DMS 273 (cell line): ENCODE results near the gene TRABD.
"Not testable (repeated sequence)": the region's sequence is repeated elsewhere in the genome, so short reads cannot be mapped to it uniquely, and the experiment has no call there.

Experiments
- DNase-seq: peaks from one replicate; lab custom pipeline; 2025; ENCODE audit not compliant: unreplicated experiment; lab: John Stamatoyannopoulos, UW

Gene TRABD

GRCh38 chr22:50185375-50186087 lies at the start of gene TRABD:
TSS of gene TRABD (plus strand) at chr22:50185913. CDS start at chr22:50193061, 7,148 bp downstream.
- DNase-seq = peak; percentile 92

DNA sequence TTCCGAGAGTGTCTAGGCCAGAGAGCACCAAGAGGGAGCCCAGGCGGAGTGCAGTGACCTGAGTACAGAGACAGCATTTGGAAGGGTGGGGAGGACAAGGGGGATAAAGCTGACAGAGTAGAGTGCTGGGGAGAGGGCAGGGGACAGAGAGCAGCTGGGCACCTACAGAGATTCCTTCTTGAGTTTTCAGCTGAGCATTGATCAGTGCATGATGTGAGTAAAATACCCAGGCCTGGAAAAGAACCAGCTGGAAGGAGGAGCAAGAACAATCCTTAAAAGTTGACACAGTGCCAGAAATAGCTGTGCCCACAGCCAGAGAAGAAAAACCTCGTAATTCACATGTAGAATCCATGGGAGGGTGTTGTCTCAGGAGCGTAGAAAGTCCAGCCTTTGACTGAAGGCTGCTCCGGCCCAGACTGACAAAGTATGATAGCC lies 49.1 kb upstream of the TRABD start:
- DNase-seq = peak; percentile 37

DNA sequence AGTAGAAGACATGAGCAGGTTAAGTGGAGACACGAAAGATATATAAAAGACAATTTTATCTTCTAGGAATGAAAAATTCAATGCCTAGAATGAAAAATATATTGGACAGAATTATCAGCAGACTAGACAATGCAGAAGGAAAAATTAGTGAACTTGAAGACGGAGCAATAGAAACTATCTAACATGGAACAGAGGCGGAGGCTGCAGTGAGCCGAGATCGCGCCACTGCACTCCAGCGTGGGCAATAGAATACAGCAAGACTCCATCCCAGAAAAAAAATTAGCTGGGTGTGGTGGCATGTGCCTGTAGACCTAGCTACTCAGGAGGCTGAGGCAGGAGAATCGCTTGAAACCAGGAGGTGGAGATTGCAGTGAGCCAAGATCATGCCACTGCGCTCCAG lies 48.4 kb upstream of the TRABD start:
- not testable (repeated sequence) for DNase-seq

GRCh38 chr22:50138041-50138440 lies 47.7 kb upstream of the TRABD start:
- DNase-seq = no peak

- no peak for DNase-seq
These were observed 46.7 kb upstream of the TRABD start for GRCh38 chr22:50138988-50139387.

GRCh38 chr22:50139843-50140415 lies 45.8 kb upstream of the TRABD start:
- DNase-seq = no peak

DNA sequence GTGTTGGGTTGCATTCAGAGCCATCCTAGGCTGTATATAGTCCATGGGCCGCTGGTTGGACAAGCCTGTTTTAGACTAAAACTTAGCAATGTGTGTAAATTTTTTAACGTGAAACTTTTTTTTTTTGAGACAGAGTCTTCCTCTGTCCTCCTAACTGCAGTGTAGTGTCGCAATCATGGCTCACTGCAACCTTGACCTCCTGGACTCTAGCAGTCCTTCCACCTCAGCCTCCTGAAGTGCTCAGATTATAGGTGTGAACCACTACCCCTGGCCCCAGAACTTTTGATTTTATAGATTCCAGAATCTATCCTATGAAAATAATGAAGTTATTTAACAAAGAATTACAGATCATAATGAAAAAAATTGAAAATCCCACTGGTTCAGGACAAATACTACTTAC lies 45.1 kb upstream of the TRABD start:
- DNase-seq = no peak

DNA sequence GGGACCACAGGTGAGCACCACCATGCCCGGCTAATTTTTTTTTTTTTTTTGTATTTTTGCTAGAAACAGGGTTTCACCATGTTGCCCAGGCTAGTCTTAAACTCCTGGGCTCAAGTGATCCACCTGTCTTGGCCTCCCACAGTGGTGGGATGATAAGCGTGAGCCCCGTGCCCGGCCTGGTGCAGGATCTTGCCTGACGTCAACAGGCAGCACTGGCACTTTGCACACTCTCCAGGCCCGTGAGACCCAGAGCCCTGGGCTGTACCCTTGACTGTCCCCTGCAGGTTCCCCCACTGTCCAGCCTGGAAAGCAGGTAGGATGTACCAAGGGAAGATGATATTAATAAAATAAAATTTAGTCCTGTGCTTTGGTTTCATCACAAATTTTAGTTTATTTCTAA lies 44.3 kb upstream of the TRABD start:
- no peak for DNase-seq

- DNase-seq = no peak
These were observed 43.8 kb upstream of the TRABD start for GRCh38 chr22:50141891-50142363.

DNA sequence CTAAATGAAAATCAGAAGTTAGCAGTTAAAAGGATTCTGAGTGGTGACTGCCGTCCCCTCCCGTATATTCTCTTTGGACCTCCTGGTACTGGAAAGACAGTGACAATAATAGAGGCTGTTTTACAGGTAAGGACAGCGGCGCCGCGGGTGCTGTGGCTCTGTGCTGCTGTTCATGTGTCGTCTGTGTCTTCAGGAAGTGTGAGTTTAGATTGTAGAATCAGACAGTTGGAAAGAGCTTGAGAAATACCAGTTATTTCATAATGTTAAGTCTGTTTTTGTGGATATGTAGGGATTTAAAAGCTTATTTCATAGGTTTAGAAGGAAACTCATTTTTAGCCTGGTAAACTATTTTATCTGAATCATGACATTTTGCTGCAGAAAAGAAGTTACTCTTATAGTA lies 42.6 kb upstream of the TRABD start:
- DNase-seq = no peak

DNA sequence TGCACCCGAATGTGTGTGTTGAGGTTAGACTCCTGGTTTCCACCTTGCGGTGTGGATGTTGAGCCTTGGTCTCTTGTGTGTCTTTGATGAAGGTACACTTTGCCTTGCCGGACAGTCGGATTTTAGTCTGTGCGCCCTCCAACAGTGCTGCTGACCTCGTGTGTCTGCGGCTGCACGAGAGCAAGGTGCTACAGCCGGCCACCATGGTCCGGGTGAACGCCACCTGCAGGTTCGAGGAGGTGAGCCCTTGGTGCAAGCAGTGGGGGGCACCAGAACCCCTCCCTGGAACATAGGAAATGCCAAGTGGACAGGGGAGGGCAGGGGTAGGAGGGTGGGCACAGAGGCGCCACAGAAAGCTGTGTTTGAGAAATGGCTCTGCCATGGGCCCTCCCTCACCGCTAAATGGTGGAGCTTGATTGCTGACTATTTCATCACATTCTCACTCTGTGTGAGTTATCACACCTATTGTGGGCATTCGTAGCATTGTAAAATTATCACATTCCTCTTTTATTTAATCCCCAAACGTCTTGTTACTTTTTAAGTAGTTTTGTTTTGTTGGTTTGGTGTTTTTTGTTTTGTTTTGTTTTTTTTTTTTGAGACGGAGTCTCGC lies 41.6 kb upstream of the TRABD start:
- no peak for DNase-seq

GRCh38 chr22:50145721-50146438 lies 39.8 kb upstream of the TRABD start:
- no peak for DNase-seq

GRCh38 chr22:50146439-50147238 lies 39.1 kb upstream of the TRABD start:
- DNase-seq = no peak

DNA sequence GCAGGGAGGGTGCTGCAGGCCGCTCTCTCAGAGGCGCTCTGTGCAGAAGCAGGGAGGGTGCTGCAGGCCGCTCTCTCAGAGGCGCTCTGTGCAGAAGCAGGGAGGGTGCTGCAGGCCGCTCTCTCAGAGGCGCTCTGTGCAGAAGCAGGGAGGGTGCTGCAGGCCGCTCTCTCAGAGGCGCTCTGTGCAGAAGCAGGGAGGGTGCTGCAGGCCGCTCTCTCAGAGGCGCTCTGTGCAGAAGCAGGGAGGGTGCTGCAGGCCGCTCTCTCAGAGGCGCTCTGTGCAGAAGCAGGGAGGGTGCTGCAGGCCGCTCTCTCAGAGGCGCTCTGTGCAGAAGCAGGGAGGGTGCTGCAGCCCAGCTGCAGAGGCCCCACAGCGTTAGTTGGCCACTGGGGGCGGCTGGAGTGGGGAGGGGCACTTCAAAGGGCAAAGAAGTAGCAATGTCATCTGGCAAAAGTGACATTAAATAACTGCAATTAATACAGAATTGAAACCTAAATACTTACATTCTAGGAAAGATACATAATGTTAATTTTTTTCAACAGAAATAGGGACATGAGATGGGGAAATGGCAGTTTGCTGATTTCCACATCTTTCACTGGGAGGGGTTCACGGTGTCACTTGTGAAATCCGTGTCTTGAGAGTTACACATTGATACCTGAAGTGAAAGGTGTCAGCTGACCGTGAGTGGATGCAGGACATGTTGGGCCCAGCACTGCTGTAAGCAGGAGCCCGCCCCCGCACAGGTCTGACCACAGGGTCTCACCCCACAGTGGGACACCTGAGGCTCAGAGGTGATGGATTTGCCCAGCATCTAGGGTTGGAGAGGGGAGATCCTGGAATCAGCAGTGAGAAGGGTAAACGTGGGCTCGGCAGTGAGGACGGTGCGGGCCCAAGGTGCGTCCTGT lies 38.2 kb upstream of the TRABD start:
- DNase-seq = not testable (repeated sequence)

DNA sequence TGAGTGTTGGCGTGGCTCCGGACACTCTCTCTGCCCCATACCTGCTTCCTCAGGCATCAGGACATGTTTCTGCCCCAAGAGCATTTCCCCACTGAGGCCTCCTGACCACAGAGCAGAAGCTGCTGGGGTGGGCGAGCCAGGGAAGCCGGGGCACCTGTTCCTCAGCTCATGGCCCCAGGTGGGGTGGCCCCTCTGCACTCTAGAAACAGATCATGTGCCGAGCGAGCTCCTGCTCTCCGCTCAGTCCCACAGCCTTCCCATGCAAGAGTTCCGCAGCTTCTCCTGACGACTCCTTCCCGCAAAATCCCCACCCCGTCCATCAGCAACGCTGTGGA lies 37.6 kb upstream of the TRABD start:
- DNase-seq = no peak

GRCh38 chr22:50148991-50149721 lies 36.6 kb upstream of the TRABD start:
- peak; percentile 77 for DNase-seq

DNA sequence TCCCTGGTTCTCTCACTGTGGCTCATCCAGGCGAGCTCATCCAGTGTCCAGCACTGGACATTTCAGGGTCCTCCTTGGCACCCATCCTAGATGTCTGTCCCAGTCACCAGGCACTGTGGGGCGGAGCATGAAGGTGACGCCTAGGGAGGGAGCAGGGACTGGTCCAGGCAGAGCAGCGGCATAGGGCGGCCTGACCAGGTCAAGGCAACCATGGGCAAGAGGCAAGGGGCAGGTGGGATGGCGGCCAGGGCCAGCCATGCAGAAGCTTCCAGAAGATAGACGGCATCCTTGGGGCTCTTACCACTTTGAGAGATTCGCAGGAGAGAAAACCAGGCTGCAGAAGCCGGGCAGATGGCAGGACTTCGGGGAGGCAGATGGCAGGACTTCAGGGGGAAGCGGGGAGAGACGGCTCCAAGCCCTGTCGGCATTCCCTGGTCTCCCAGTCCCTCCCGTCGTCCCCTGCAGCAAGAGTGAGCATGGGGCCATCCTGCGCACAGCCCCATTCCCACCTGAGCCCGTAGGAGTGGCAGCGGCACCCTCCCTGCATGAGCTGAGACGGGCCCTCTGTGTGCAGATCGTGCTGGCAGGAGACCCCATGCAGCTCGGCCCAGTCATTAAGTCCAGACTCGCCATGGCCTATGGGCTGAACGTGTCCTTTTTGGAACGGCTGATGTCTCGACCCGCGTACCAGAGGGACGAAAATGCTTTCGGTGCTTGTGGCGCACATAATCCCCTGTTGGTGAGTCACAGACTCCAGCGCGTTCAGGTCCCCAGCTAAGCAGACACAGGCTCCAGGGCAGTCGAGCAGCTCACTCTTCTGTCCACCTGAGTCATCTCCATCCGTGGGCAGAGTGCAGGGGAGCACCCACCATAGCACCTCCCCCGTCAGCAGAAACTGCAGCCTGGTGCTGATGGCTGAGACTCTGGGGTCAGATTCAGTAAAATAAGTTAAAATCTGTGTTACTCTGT lies 35.3 kb upstream of the TRABD start:
- DNase-seq = peak; percentile 75
